Stimulated activated naive CD8-positive, alpha-beta T cell treated with anti-CD3 and anti-CD28 coated beads, Interleukin-15, amount 100 ng/mL, for 72 hours (primary cell): Measurements from ENCODE around the gene JAZF1.

Experiments used
- ATAC-seq: fragments of 150-1000 bp; cut with Tn5 transposase; 2 replicates; pipeline ENCODE4 v1.10.0; 2021; ENCODE audit warnings: mild to moderate bottlenecking, moderate library complexity
- DNase-seq, 2 donors: peaks; one replicate each; pipeline ENCODE4 v3.0.0; 2021 to 2022
- H3K27ac Mint-ChIP-seq, 2 donors: one replicate each; pipeline ENCODE4 v1.8.0; 2022; ENCODE audit warnings: mild to moderate bottlenecking in 2 of 2, mixed read lengths in 2 of 2, moderate library complexity in 2 of 2
- H3K27me3 Mint-ChIP-seq: one replicate; pipeline ENCODE4 v1.8.0; 2022; ENCODE audit warnings: mixed read lengths
- H3K4me1 Mint-ChIP-seq: one replicate; pipeline ENCODE4 v1.8.0; 2022; ENCODE audit warnings: mild to moderate bottlenecking, mixed read lengths
- H3K4me3 Mint-ChIP-seq, 2 donors: one replicate each; pipeline ENCODE4 v1.8.0; 2022; ENCODE audit warnings: mild to moderate bottlenecking in 2 of 2, mixed read lengths in 2 of 2, moderate library complexity in 1 of 2
- H3K9me3 Mint-ChIP-seq, 2 donors: one replicate each; pipeline ENCODE4 v1.8.0; 2022; ENCODE audit warnings: mixed read lengths in 2 of 2

Gene JAZF1

DNA sequence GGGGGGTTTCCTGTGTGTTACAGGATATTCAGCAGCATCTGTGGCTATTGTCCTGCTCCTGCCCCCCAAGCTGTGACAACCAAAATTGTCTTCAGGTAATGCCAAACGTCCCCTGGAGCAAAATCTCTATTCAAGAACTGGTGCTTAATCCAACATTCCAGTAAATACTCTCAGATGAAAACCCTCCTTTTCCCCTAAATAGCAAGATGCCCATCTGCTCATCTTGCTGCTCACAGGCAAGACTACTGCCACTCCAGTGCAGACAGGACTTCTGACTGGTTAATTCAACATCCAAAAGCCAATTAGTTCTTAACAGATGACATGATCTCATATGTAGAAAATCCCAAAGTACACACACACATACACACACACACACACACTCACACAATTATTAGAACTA is 20.5 kb upstream of the JAZF1 start:
- no peak overlapping the region for H3K4me3 Mint-ChIP-seq
- peaks cover 23% of the 10 kb centered on the region for H3K27me3 Mint-ChIP-seq
- DNase-seq (no peak), ATAC-seq (no peak)
- H3K4me1 Mint-ChIP-seq: peaks cover 23% of the 10 kb centered on the region
- H3K27ac Mint-ChIP-seq: no peak overlapping the region
- peaks cover 0 to 1% of the 10 kb centered on the region in 2 donors for H3K9me3 Mint-ChIP-seq

DNA sequence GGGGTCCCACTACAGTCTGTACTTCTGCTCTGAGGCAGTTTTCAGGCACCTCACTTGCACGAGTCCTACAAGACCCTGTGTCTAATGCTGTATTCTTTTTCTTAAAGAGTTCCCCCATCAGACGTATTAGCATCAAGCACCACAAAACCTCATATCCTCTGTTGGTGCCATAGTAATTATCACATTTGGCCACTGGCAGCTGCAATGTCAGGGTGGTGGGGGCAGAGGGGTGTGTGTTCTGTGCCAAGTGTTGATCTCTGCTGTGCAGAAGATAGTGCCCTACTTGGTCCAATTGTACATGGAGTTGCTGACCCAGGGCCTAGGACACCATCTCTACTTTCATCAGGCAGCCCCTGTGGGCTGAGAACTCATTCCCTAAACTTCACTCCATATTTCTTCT is 20.0 kb upstream of the JAZF1 start:
- Mint-ChIP-seq H3K27ac (no peak overlapping the region), H3K4me1 (peaks cover 26% of the 10 kb centered on the region), H3K4me3 (no peak overlapping the region), H3K9me3 (no peaks in the 10 kb centered on the region), H3K27me3 (peaks cover 23% of the 10 kb centered on the region)
- DNase-seq (no peak), ATAC-seq (no peak)

DNA sequence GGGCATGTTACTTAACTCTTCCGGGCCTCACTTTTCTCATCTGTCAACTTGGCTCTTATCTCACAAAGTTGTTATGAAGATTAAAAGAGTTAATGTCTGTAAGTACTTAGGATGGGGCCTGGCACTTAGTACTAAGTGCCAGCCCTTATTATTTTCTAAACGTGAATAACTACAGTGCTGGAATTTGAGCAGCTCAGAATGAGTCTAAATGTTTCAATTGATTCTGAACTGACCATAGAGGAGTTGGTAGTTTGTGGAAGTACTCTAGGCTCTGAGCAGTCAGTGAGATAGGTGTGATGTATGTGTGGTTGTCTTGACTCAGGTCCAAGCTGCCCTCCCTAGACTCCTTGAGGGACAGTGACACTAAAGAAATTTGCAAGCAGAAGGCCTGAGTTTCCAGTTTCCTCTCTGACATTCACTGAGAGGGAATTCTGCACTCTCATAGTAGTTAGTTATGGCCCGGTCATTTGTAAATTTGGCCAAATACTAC is 18.5 kb upstream of the JAZF1 start:
- peaks cover 31% of the 10 kb centered on the region for H3K27me3 Mint-ChIP-seq
- ATAC-seq: no peak
- H3K4me1 Mint-ChIP-seq: peaks cover 14% of the 10 kb centered on the region
- no peak for DNase-seq
- H3K27ac Mint-ChIP-seq: no peak overlapping the region
- no peaks in the 10 kb centered on the region for H3K9me3 Mint-ChIP-seq
- H3K4me3 Mint-ChIP-seq: no peak overlapping the region

DNA sequence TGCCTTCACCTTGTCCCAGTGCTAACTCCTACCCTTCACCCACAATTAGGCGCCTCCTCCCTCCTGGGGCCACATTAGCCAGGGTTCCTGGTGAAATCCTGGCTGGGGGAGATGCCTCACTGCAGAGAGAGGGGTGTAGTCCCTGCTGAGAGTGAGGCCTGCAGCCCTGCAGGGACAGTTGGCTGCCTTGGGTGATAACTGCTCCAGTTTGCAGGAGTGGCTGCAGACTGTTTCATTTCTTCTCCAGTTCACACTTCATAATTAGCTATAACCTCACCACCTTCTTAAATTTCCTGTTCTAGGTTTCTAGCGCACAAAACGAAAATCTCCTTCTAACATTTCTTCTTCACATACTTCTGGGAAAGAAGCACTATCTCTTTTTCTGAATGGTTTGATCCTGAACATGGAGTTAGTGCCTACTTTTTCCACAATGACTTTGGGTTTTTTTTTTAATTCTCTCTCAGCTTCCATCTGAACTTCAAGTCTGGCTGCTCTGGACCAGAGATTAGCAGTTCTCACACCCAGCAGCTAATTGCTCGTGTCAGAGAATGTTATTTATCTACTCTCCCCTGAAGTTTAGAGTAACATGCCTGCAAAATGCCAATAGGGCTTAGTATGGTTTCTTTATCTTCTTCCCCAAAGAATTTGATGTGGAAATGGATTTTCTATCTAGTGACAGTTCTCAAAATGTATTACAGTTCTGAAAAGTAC is 15.5 kb upstream of the JAZF1 start:
- Mint-ChIP-seq H3K4me1 (peaks cover 11% of the 10 kb centered on the region), H3K27ac (no peak overlapping the region), H3K27me3 (peaks cover 31% of the 10 kb centered on the region), H3K9me3 (no peaks in the 10 kb centered on the region), H3K4me3 (no peak overlapping the region)
- DNase-seq: no peak
- ATAC-seq: no peak

DNA sequence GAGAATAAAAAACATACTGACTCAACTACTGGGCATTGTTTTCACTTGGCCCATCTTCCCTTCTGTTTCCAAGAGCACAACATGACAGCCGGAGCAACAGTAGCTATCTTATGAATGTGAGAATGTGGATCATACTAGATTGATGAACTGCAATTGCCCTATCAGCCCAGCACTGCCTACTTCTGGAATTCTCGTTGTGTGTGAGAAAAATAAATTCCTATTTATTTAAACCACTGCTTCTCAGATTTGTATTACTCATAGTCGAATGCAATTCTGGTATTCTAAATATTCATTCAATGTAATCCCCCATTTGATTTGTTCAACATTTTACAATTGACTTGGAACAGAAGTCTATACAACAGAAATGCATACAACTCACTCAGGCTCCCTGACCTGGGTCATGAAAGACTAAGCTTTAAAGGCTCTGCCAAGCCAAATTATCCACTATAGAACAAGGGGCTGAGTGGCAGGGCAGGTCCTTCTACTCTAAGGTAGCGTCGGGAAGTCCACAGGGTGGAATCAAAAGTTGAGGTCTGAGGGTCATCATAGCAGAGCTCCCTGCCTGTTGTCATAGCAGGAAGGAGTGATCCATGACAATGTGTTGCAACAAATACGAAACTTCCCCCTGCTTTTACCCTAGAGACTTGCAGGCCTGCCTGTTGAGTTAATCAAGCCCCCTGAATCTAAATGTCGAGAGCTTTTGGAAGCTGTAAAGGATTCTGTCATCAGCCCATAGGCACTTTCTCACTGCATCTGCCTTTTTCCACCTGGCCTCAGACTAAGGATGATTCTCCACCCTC is 12.4 kb upstream of the JAZF1 start:
- no peak for DNase-seq
- Mint-ChIP-seq H3K4me3 (no peak overlapping the region), H3K9me3 (no peaks in the 10 kb centered on the region), H3K27ac (no peak overlapping the region), H3K27me3 (peaks cover 31% of the 10 kb centered on the region), H3K4me1 (peaks cover 23% of the 10 kb centered on the region)
- no peak for ATAC-seq

DNA sequence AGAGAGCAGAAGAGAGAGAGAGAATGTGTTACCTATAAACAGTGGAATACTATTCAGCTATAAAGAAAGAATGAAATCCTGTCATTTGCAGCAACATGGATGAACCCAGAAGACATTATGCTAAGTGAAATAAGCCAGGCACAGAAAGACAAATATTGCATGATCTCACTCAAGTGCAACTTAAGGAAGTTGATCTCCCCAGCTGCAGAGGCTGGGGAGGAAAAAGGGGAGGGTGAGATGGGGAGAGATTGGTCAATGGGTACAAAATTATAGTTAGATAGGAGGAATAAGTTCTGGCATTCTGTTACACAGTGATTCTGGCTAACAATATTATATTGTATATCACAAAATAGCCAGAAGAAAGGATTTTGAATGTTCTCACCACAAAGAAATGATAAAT is 11.2 kb upstream of the JAZF1 start:
- Mint-ChIP-seq H3K9me3 (no peaks in the 10 kb centered on the region), H3K4me1 (peaks cover 23% of the 10 kb centered on the region), H3K27me3 (peaks cover 31% of the 10 kb centered on the region), H3K4me3 (no peak overlapping the region), H3K27ac (no peak overlapping the region)
- no peak for ATAC-seq
- DNase-seq: no peak

DNA sequence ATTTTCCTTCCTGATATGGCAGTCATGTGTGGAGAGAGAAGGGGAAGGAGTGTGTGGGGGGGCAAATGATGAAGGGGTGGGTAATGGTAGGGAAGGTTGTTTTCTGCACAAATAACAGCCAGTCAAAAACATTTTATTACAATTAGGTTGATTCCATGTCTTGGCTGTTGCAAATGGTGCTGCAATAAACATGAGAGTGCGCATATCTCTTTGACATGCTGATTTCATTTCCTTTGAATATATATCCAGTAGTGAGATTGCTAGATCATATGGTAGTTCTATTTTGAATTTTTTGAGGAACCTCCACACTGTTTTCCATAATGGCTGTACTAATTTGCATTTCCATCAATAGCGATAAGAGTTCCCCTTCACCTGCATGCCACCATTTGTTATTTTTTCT is 10.6 kb upstream of the JAZF1 start:
- H3K9me3 Mint-ChIP-seq: no peaks in the 10 kb centered on the region
- H3K4me1 Mint-ChIP-seq: peaks cover 18% of the 10 kb centered on the region
- ATAC-seq (no peak), DNase-seq (no peak)
- H3K27ac Mint-ChIP-seq: no peak overlapping the region
- peaks cover 31% of the 10 kb centered on the region for H3K27me3 Mint-ChIP-seq
- H3K4me3 Mint-ChIP-seq: no peak overlapping the region

DNA sequence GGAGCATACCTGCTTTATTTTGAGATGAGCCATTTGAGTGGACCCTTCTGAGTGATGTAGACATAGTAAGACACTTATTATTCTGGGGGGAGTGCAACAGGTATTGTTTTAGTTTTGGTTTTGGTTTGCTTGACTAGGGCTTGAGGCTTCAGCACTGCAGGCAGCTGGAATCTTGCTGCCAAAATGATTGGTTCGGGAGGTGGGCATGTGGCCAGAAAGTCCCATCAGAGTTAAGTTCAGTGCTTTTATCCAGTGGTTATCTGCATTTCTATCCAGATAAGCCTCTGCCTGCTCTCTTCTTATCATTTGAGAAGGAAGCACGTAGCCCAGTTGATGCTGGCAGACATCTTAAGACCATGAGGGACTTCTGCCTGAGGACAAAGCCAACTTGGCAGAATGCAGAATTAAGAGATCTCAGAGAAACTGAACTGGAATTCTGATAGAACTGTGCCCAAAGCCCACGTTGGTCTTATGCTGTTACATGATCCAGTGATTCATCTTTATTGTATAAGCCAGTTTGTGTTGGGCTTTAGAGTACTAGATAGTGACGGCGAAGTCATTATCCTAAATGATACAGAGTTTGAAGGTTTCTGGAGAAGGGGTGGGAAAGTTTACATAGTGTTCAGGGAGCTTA is 9.6 kb upstream of the JAZF1 start:
- H3K27ac Mint-ChIP-seq: no peak overlapping the region
- ATAC-seq: no peak
- peaks cover 13% of the 10 kb centered on the region for H3K4me1 Mint-ChIP-seq
- DNase-seq: no peak
- peaks cover 31% of the 10 kb centered on the region for H3K27me3 Mint-ChIP-seq
- H3K4me3 Mint-ChIP-seq: peak overlapping the region in 1 of 2 donors; percentile 8
- H3K9me3 Mint-ChIP-seq: no peaks in the 10 kb centered on the region

DNA sequence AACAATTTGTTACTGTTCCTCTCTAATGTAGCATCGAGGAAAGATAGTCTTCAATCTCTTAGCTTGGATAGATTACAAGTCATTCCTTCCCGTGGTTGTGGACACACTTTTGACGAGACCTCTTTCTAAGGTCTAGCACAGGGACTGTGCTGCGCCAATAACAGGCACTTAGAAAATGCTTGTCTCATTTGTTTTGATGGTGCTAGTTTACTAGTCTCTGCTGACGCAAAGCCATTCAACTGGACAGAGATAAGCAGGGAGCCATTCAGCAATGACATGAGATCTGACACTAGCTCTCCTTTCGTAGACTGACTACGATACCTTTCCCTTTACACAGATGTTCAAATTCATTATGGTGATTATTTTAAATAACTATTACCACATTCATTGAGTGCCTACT is 6.4 kb upstream of the JAZF1 start:
- Mint-ChIP-seq H3K4me3 (no peak overlapping the region), H3K27ac (no peak overlapping the region), H3K4me1 (peaks cover 20% of the 10 kb centered on the region), H3K27me3 (peaks cover 27% of the 10 kb centered on the region), H3K9me3 (no peaks in the 10 kb centered on the region)
- no peak for ATAC-seq
- no peak for DNase-seq

DNA sequence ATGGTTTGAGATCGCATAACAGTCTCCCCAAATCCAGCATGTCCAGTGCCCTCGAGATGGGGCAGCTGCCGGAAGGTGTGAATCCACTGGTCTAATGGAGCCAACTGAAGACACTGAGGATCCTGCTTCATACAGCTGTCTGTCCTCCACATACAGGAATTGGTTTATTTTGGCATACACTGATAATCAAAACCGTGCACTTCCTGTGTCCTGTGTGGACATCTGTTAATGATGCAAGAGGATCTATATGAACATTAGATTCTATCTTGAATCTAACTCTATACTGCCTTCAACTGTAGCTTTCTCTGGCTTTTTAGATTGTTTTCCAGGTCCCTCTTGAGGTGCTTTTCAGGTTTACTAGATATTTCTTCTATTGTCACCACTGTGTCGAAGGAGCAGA is 3.0 kb upstream of the JAZF1 start:
- Mint-ChIP-seq H3K4me3 (no peak overlapping the region), H3K27me3 (peaks cover 7% of the 10 kb centered on the region), H3K4me1 (peaks cover 24% of the 10 kb centered on the region), H3K9me3 (no peaks in the 10 kb centered on the region), H3K27ac (no peak overlapping the region)
- no peak for ATAC-seq
- DNase-seq: no peak

DNA sequence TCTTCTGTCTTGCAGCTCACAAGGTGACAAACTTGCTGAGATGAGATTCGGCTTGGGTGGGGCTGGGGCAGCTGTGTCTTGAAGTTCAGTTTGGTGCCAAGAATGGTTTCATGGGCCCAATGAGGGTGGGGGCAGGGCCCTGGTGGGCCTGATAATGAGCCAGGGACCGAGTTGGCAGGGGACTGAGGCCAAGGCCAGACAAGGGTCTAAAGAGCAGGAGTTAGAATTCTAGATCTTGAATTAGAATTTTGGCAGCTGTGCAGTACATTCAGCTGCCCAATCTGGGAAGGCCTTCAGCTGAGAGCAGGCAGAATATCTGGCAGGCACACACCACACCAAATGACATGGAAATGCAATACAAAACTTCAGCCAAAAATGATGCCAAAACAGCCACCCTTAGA is 1.5 kb upstream of the JAZF1 start:
- no peaks in the 10 kb centered on the region for H3K9me3 Mint-ChIP-seq
- peaks cover 36% of the 10 kb centered on the region for H3K4me1 Mint-ChIP-seq

DNA sequence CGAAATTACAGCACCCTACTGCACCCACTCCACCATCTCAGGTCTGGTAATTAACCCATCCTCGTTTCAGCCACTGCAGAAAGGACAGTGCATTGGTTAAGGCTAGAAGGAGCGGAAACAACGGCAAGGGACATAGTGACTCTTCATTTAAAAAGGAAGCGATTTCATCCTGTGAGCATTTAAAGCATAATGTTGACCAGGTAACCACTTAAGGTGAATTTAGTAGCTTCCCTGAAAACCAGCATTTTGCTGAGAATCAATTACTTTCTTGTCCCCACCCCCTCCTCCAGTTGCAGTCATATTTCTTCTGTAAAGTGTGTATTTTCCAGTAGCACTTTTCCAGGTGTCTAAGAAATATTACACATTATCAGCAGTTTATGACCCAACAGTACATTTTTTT is 821 bp upstream of the JAZF1 start:
- Mint-ChIP-seq H3K4me3 (peak overlapping the region; percentile 84 to 89), H3K27me3 (peaks cover 7% of the 10 kb centered on the region), H3K9me3 (no peaks in the 10 kb centered on the region), H3K27ac (peak overlapping the region in 1 of 2 donors; percentile 74), H3K4me1 (peaks cover 42% of the 10 kb centered on the region)
- no peak for DNase-seq
- ATAC-seq: no peak

More for the DNA sequence above, 1.5 kb upstream of the JAZF1 start:
- H3K27ac Mint-ChIP-seq: no peak overlapping the region
- H3K27me3 Mint-ChIP-seq: peaks cover 7% of the 10 kb centered on the region
- DNase-seq: no peak
- no peak for ATAC-seq
- no peak overlapping the region for H3K4me3 Mint-ChIP-seq

DNA sequence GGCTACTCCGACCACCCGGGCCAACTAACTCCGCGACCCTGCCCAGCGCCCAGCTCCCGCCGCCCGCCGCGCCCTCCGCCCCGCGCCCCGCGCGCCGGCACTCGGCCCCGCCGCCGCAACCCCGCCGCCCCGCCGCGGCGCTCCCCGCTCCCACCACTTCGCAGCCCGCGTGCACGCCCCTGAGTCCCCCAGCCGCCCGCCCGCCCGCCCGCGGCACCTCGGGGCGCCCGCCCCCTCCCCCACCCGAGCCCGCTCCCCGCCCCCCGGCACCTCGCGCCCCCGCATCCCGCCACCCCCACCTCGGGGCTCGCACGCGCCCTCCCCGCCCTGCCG is 598 bp downstream of the JAZF1 start:
- H3K27me3 Mint-ChIP-seq: peaks cover 7% of the 10 kb centered on the region

DNA sequence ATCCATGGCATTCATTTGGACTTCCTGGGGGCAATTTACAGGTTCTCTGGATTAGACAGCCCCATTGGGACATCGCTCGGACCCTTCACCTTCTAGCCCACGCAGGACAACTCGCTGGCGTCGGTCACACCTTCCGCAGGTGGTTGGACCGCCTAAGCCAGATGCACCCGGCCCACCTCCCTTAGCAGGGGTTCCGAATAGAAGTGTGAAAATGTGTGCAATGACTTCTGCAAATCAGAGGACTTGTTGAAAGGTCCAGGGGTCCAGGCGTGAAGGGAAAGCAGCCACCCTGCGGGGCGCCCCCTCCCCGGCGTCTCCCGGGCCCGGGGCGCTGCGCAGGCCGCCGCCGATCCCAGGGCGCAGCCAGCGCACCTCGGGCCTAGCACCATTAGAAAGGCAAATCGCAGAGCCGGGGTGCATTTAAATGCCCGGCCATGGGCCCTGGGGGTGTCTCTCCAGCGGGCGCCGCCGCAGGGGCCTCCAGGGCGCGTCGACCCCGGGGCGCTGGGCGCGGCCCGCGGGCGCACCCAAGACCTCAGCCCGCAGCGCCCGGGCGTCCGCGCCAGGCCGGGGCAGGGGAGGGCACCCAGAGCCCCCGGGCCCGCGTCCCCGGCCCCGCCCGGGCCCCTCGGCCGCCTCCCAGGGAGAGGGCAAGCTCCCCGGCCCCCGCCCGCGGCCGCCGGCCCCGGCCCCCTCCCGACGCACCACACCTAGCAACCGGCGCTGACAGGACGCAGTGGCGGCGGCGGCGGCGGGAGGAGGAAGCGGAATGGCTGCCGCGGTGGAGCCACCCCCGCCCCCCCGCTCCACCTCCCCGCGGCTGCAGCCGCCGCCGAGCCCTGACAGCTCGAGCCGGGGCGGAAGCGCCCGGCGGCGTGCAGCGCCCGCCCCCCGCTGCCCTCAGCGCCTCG is 1.2 kb downstream of the JAZF1 start:
- peaks cover 62% of the 10 kb centered on the region for H3K4me1 Mint-ChIP-seq
- DNase-seq (peak; percentile 53 to 58), ATAC-seq (peak; percentile 70)
- peak overlapping the region; percentile 66 to 70 for H3K4me3 Mint-ChIP-seq
- H3K27me3 Mint-ChIP-seq: peaks cover 7% of the 10 kb centered on the region
- H3K27ac Mint-ChIP-seq: no peak overlapping the region
- no peaks in the 10 kb centered on the region for H3K9me3 Mint-ChIP-seq

More for the DNA sequence above, 598 bp downstream of the JAZF1 start:
- H3K9me3 Mint-ChIP-seq: no peaks in the 10 kb centered on the region
- peak overlapping the region in 1 of 2 donors; percentile 89 for H3K4me3 Mint-ChIP-seq
- peaks cover 56% of the 10 kb centered on the region for H3K4me1 Mint-ChIP-seq
- DNase-seq: no peak
- no peak overlapping the region for H3K27ac Mint-ChIP-seq
- ATAC-seq: peak; percentile 37

DNA sequence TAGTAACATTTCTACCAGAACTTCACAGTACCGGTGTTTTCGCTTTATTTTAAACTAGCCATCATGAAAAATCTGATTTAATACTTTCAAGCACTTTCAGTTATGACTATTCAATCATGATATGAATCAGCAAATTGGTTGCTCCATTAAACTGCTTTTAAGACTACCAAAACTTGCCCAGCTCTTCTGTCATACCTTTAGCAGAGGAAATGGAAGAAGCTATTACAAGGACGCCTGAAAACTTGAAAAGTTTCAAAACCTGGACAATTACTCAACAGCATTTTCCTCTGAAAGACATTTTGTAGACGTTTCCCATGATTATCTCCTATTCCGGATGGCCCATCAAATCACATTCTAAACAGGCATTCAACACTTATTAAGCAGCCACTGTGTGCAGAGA is 2.0 kb downstream of the JAZF1 start:
- Mint-ChIP-seq H3K9me3 (no peaks in the 10 kb centered on the region), H3K27ac (peak overlapping the region in 1 of 2 donors; percentile 65), H3K27me3 (peaks cover 7% of the 10 kb centered on the region), H3K4me3 (peak overlapping the region; percentile 66 to 70), H3K4me1 (peaks cover 70% of the 10 kb centered on the region)
- ATAC-seq (peak; percentile 24), DNase-seq (no peak)
